ENCODE data around the gene RTP3. TPM values are rescaled to one million over a fixed set of nuclear protein-coding genes. Genes with fewer than 3 reads are reported as not detected.

The RTP3 gene
- total and polyA plus RNA-seq, 2 experiments from 2014 or later: 0.16 TPM; not detected in 1

DNA sequence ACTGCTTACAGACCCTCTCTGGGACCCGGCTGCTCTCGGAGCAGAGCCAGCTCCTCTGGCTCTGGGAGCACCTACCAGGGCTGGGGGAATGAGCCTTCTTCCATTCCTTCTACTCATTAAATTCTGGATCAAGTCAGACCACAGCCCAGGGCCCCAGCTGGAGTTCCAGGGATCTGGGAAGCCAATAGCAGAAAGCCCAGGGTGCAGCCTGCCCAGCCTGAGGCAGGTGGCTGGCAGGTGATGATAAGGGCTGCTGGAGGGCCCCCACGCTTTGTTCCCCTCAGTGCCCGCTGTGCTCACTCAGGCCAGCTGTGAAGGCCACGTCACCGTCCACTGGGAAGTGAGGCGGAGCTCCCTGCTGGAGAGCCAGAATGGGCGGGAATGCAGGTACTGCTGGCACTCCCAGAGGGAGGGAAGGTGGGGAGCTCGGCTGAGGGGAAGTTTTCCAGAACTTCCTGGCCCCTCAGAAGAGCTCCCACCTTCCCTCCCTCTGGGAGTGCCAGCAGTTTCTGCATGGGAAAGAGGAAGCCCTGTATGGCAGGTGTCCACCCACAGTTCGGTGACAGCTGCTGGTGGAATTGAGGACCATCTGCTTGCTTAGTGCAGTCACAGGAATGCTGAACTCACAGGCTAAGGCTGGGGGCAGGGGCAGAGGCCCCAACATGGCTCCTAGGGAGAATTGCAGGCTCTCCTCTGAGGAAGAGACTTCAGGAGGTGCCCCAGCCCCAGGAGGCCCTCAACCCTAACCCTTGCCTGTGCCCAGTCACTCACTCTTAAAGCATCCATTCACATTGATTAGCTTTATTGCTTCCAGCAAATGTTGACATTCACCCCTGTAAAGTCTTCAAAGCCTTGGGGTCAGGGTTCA, 12.6 kb upstream of the RTP3 start:
- no peak overlapping the region for H3K27ac ChIP-seq (ENCODE audit: low read depth)
- peaks cover 5% of the 10 kb centered on the region; the same call in 1 of the 2 replicates for H3F3A ChIP-seq (replicated peaks; ENCODE audit: low read depth)
- DNase-seq (ENCODE audit: low spot score) (no peak), ATAC-seq (no peak)
- H3K9me2 ChIP-seq (ENCODE audit: insufficient read depth): no peaks in the 10 kb centered on the region
- no peaks in the 10 kb centered on the region for H3K27me3 ChIP-seq (ENCODE audit: insufficient read depth)
- no peak overlapping the region for H2AFZ ChIP-seq
- H4K20me1 ChIP-seq (replicated peaks; ENCODE audit: insufficient read depth): no peaks in the 10 kb centered on the region
- 0 out of 3 replicates have a peak, but pooled peaks cover 3% of the 10 kb centered on the region for H3K9me3 Mint-ChIP-seq
- H3K4me3 ChIP-seq: no peak overlapping the region
- H3K4me3 Mint-ChIP-seq: no peak overlapping the region
- TF ChIP-seq POLR2AphosphoS5 (IDR thresholded peaks at IDR 0.05; ENCODE audit: low read depth): no peak
- no peak for TF ChIP-seq EZH2 (IDR thresholded peaks at IDR 0.05; ENCODE audit: low read depth, unreplicated experiment)
- TF ChIP-seq JUNB (IDR thresholded peaks at IDR 0.05; ENCODE audit: unreplicated experiment): no peak
- TF ChIP-seq EZH2phosphoT487 (IDR thresholded peaks at IDR 0.05; ENCODE audit: unreplicated experiment): no peak
- no peak for TF ChIP-seq NANOG (IDR thresholded peaks at IDR 0.05; ENCODE audit: borderline replicate concordance)
- no peak for TF ChIP-seq ZNF331 (CRISPR knock-in tag; IDR thresholded peaks at IDR 0.05; ENCODE audit: low read depth)
- TF ChIP-seq STAT1 (IDR thresholded peaks at IDR 0.05; ENCODE audit: unreplicated experiment): no peak
- TF ChIP-seq CREB1 (CRISPR knock-in tag; IDR thresholded peaks at IDR 0.05; ENCODE audit: low read depth): no peak
- TF ChIP-seq, protein P1, sequence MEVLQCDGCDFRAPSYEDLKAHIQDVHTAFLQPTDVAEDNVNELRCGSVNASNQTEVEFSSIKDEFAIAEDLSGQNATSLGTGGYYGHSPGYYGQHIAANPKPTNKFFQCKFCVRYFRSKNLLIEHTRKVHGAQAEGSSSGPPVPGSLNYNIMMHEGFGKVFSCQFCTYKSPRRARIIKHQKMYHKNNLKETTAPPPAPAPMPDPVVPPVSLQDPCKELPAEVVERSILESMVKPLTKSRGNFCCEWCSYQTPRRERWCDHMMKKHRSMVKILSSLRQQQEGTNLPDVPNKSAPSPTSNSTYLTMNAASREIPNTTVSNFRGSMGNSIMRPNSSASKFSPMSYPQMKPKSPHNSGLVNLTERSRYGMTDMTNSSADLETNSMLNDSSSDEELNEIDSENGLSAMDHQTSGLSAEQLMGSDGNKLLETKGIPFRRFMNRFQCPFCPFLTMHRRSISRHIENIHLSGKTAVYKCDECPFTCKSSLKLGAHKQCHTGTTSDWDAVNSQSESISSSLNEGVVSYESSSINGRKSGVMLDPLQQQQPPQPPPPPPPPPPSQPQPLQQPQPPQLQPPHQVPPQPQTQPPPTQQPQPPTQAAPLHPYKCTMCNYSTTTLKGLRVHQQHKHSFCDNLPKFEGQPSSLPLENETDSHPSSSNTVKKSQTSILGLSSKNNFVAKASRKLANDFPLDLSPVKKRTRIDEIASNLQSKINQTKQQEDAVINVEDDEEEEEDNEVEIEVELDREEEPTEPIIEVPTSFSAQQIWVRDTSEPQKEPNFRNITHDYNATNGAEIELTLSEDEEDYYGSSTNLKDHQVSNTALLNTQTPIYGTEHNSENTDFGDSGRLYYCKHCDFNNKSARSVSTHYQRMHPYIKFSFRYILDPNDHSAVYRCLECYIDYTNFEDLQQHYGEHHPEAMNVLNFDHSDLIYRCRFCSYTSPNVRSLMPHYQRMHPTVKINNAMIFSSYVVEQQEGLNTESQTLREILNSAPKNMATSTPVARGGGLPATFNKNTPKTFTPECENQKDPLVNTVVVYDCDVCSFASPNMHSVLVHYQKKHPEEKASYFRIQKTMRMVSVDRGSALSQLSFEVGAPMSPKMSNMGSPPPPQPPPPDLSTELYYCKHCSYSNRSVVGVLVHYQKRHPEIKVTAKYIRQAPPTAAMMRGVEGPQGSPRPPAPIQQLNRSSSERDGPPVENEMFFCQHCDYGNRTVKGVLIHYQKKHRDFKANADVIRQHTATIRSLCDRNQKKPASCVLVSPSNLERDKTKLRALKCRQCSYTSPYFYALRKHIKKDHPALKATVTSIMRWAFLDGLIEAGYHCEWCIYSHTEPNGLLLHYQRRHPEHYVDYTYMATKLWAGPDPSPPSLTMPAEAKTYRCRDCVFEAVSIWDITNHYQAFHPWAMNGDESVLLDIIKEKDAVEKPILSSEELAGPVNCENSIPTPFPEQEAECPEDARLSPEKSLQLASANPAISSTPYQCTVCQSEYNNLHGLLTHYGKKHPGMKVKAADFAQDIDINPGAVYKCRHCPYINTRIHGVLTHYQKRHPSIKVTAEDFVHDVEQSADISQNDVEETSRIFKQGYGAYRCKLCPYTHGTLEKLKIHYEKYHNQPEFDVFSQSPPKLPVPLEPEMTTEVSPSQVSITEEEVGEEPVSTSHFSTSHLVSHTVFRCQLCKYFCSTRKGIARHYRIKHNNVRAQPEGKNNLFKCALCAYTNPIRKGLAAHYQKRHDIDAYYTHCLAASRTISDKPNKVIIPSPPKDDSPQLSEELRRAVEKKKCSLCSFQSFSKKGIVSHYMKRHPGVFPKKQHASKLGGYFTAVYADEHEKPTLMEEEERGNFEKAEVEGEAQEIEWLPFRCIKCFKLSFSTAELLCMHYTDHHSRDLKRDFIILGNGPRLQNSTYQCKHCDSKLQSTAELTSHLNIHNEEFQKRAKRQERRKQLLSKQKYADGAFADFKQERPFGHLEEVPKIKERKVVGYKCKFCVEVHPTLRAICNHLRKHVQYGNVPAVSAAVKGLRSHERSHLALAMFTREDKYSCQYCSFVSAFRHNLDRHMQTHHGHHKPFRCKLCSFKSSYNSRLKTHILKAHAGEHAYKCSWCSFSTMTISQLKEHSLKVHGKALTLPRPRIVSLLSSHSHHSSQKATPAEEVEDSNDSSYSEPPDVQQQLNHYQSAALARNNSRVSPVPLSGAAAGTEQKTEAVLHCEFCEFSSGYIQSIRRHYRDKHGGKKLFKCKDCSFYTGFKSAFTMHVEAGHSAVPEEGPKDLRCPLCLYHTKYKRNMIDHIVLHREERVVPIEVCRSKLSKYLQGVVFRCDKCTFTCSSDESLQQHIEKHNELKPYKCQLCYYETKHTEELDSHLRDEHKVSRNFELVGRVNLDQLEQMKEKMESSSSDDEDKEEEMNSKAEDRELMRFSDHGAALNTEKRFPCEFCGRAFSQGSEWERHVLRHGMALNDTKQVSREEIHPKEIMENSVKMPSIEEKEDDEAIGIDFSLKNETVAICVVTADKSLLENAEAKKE (CRISPR knock-in tag; IDR thresholded peaks at IDR 0.05): no peak
- TF ChIP-seq, protein P2, sequence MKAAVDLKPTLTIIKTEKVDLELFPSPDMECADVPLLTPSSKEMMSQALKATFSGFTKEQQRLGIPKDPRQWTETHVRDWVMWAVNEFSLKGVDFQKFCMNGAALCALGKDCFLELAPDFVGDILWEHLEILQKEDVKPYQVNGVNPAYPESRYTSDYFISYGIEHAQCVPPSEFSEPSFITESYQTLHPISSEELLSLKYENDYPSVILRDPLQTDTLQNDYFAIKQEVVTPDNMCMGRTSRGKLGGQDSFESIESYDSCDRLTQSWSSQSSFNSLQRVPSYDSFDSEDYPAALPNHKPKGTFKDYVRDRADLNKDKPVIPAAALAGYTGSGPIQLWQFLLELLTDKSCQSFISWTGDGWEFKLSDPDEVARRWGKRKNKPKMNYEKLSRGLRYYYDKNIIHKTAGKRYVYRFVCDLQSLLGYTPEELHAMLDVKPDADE (IDR thresholded peaks at IDR 0.05): no peak
- no peak for TF ChIP-seq ZNF114 (CRISPR knock-in tag; IDR thresholded peaks at IDR 0.05)
- TF ChIP-seq, protein P3, sequence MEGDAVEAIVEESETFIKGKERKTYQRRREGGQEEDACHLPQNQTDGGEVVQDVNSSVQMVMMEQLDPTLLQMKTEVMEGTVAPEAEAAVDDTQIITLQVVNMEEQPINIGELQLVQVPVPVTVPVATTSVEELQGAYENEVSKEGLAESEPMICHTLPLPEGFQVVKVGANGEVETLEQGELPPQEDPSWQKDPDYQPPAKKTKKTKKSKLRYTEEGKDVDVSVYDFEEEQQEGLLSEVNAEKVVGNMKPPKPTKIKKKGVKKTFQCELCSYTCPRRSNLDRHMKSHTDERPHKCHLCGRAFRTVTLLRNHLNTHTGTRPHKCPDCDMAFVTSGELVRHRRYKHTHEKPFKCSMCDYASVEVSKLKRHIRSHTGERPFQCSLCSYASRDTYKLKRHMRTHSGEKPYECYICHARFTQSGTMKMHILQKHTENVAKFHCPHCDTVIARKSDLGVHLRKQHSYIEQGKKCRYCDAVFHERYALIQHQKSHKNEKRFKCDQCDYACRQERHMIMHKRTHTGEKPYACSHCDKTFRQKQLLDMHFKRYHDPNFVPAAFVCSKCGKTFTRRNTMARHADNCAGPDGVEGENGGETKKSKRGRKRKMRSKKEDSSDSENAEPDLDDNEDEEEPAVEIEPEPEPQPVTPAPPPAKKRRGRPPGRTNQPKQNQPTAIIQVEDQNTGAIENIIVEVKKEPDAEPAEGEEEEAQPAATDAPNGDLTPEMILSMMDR (conservative IDR thresholded peaks at IDR 0.05; ENCODE audit: low read depth in 2 of 2): no peak
- TF ChIP-seq, protein P4, sequence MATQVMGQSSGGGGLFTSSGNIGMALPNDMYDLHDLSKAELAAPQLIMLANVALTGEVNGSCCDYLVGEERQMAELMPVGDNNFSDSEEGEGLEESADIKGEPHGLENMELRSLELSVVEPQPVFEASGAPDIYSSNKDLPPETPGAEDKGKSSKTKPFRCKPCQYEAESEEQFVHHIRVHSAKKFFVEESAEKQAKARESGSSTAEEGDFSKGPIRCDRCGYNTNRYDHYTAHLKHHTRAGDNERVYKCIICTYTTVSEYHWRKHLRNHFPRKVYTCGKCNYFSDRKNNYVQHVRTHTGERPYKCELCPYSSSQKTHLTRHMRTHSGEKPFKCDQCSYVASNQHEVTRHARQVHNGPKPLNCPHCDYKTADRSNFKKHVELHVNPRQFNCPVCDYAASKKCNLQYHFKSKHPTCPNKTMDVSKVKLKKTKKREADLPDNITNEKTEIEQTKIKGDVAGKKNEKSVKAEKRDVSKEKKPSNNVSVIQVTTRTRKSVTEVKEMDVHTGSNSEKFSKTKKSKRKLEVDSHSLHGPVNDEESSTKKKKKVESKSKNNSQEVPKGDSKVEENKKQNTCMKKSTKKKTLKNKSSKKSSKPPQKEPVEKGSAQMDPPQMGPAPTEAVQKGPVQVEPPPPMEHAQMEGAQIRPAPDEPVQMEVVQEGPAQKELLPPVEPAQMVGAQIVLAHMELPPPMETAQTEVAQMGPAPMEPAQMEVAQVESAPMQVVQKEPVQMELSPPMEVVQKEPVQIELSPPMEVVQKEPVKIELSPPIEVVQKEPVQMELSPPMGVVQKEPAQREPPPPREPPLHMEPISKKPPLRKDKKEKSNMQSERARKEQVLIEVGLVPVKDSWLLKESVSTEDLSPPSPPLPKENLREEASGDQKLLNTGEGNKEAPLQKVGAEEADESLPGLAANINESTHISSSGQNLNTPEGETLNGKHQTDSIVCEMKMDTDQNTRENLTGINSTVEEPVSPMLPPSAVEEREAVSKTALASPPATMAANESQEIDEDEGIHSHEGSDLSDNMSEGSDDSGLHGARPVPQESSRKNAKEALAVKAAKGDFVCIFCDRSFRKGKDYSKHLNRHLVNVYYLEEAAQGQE (IDR thresholded peaks at IDR 0.05; ENCODE audit: unreplicated experiment): no peak
- H3K36me3 ChIP-seq (ENCODE audit: insufficient read depth): no peaks in the 10 kb centered on the region
- no peaks in the 10 kb centered on the region for H3K36me3 Mint-ChIP-seq (ENCODE audit: low read depth)
- H3K79me2 ChIP-seq (replicated peaks; ENCODE audit: insufficient read depth): no peaks in the 10 kb centered on the region
- H3K4me1 Mint-ChIP-seq: peaks cover 5% of the 10 kb centered on the region; the same call in 2 of the 3 replicates
- H3K27ac Mint-ChIP-seq: no peak overlapping the region
- H3K4me2 ChIP-seq: no peak overlapping the region
- no peaks in the 10 kb centered on the region for H3K27me3 Mint-ChIP-seq (ENCODE audit: insufficient read depth, low read depth, poor library complexity)
- H3K4me1 ChIP-seq (ENCODE audit: insufficient read depth): no peaks in the 10 kb centered on the region

Data from GM23338 (cell line).